DMS153 (cell line): Measurements from ENCODE around the gene KRTAP10-7.
"Not testable (repeated sequence)": the region's sequence is repeated elsewhere in the genome, so short reads cannot be mapped to it uniquely, and the experiment has no call there.

Experiments used
- DNase-seq: peaks from one replicate; lab custom pipeline; 2025; lab: John Stamatoyannopoulos, UW

The KRTAP10-7 gene

GRCh38 chr21:44590897-44591800 lies 9.2 kb upstream of the KRTAP10-7 start:
- DNase-seq = not testable (repeated sequence)

GRCh38 chr21:44591801-44592130 lies 8.6 kb upstream of the KRTAP10-7 start:
- not testable (repeated sequence) for DNase-seq

- no peak for DNase-seq
Measured at GRCh38 chr21:44592446-44593311, 7.7 kb upstream of the KRTAP10-7 start, which contains the start of gene KRTAP10-6. KRTAP10-6 (minus strand) TSS chr21:44592505; CDS start chr21:44592484, 21 bp downstream.

GRCh38 chr21:44593598-44594405 lies 6.6 kb upstream of the KRTAP10-7 start:
- DNase-seq = no peak

GRCh38 chr21:44594406-44594916 lies 5.9 kb upstream of the KRTAP10-7 start:
- DNase-seq = no peak

- no peak for DNase-seq
Measured at GRCh38 chr21:44595524-44595923, 4.9 kb upstream of the KRTAP10-7 start.

GRCh38 chr21:44596068-44596725 lies 4.2 kb upstream of the KRTAP10-7 start:
- DNase-seq = no peak

GRCh38 chr21:44598061-44598460 lies 2.3 kb upstream of the KRTAP10-7 start:
- no peak for DNase-seq

GRCh38 chr21:44599264-44600029 lies 950 bp upstream of the KRTAP10-7 start:
- no peak for DNase-seq

- DNase-seq = not testable (repeated sequence)
Measured at GRCh38 chr21:44601091-44601490, 694 bp downstream of the KRTAP10-7 start.

GRCh38 chr21:44601596-44602462 lies 1.4 kb downstream of the KRTAP10-7 start:
- no peak for DNase-seq

GRCh38 chr21:44602463-44602850 lies 2.1 kb downstream of the KRTAP10-7 start:
- DNase-seq = no peak

- no peak for DNase-seq
Measured at GRCh38 chr21:44603109-44603875, 2.9 kb downstream of the KRTAP10-7 start.

GRCh38 chr21:44603911-44604310 lies 3.5 kb downstream of the KRTAP10-7 start:
- DNase-seq = no peak

GRCh38 chr21:44606495-44606894 lies 6.1 kb downstream of the KRTAP10-7 start:
- DNase-seq = no peak

GRCh38 chr21:44609193-44609592 lies 8.8 kb downstream of the KRTAP10-7 start:
- no peak for DNase-seq

- not testable (repeated sequence) for DNase-seq
Measured at GRCh38 chr21:44610157-44610843, 9.9 kb downstream of the KRTAP10-7 start.

- no peak for DNase-seq
Measured at GRCh38 chr21:44611551-44611950, 11.2 kb downstream of the KRTAP10-7 start.
